GM19463 (cell line): ENCODE measurements around the gene ADTRP.
A peak's percentile ranks its signal among the peaks of the same experiment; 100 is the strongest.
"Not testable (repeated sequence)": the region's sequence is repeated elsewhere in the genome, so short reads cannot be mapped to it uniquely, and the experiment has no call there.

Experiments used
- ATAC-seq: cut with Tn5 transposase; IDR thresholded peaks from one replicate; pipeline ENCODE4 v1.9.1; 2021; ENCODE audit warnings: mild to moderate bottlenecking, moderate library complexity; ENCODE audit not compliant: unreplicated experiment

ADTRP gene

GRCh38 chr6:11804135-11804534 is 25.5 kb upstream of the ADTRP start:
- no peak for ATAC-seq

GRCh38 chr6:11803591-11803971 is 25.0 kb upstream of the ADTRP start:
- ATAC-seq = no peak

- no peak for ATAC-seq
Observed at GRCh38 chr6:11802886-11803590, 24.4 kb upstream of the ADTRP start.

GRCh38 chr6:11800531-11800930 is 21.9 kb upstream of the ADTRP start:
- not testable (repeated sequence) for ATAC-seq

- ATAC-seq = no peak
Observed at GRCh38 chr6:11798538-11798937, 19.9 kb upstream of the ADTRP start.

- ATAC-seq = no peak
Observed at GRCh38 chr6:11798096-11798495, 19.5 kb upstream of the ADTRP start.

GRCh38 chr6:11796829-11797228 is 18.2 kb upstream of the ADTRP start:
- no peak for ATAC-seq

GRCh38 chr6:11795403-11795802 is 16.8 kb upstream of the ADTRP start:
- ATAC-seq = no peak

GRCh38 chr6:11793277-11793676 is 14.7 kb upstream of the ADTRP start:
- no peak for ATAC-seq

- no peak for ATAC-seq
Observed at GRCh38 chr6:11791354-11792107, 12.9 kb upstream of the ADTRP start.

GRCh38 chr6:11789744-11790143 is 11.1 kb upstream of the ADTRP start:
- no peak for ATAC-seq

GRCh38 chr6:11788043-11788442 is 9.4 kb upstream of the ADTRP start:
- no peak for ATAC-seq

GRCh38 chr6:11785774-11786579 is 7.4 kb upstream of the ADTRP start:
- ATAC-seq = peak; percentile 92

- peak; percentile 49 for ATAC-seq
Observed at GRCh38 chr6:11785415-11785773, 6.8 kb upstream of the ADTRP start.

- no peak for ATAC-seq
Observed at GRCh38 chr6:11784341-11784740, 5.7 kb upstream of the ADTRP start.

GRCh38 chr6:11783524-11784064 is 5.0 kb upstream of the ADTRP start:
- ATAC-seq = no peak

GRCh38 chr6:11782524-11782923 is 3.9 kb upstream of the ADTRP start:
- ATAC-seq = no peak

- no peak for ATAC-seq
Observed at GRCh38 chr6:11780097-11780428, 1.5 kb upstream of the ADTRP start.

GRCh38 chr6:11779329-11780096 is 910 bp upstream of the ADTRP start:
- no peak for ATAC-seq

- no peak for ATAC-seq
Observed at GRCh38 chr6:11778036-11778435, 567 bp downstream of the ADTRP start.
